C4-2B (cell line): Measurements from ENCODE around the gene MIGA1.

Source experiments
- ZFX ChIP-seq: fragments of 450-650 bp; IDR thresholded peaks from 2 replicates; pipeline ENCODE4 v1.6.1; 2017
- TF ChIP-seq, protein P1 (sequence below): fragments of 450-650 bp; conservative IDR thresholded peaks from 2 replicates; pipeline ENCODE4 v1.5.1; 2017; ENCODE audit warnings: mild to moderate bottlenecking

DNA sequence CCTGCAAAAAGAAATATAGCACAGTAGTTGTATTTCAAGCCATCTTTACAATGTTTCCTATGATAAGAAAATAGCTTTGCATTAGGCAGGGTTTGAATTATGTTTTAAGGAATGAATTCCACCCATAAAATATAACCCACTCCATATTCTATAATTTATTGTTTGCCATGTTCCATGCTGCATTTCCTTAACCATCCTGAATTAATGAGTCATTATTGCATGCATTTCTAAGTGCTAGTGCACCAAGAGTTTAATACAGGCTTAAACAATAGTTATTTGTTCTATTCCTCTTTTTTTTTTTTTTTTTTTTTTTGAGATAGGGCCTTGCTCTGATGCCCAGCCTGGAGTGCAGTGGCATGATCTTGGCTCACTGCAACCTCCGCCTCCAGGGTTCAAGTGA is 45.2 kb downstream of the MIGA1 start:
- TF ChIP-seq, protein P1, sequence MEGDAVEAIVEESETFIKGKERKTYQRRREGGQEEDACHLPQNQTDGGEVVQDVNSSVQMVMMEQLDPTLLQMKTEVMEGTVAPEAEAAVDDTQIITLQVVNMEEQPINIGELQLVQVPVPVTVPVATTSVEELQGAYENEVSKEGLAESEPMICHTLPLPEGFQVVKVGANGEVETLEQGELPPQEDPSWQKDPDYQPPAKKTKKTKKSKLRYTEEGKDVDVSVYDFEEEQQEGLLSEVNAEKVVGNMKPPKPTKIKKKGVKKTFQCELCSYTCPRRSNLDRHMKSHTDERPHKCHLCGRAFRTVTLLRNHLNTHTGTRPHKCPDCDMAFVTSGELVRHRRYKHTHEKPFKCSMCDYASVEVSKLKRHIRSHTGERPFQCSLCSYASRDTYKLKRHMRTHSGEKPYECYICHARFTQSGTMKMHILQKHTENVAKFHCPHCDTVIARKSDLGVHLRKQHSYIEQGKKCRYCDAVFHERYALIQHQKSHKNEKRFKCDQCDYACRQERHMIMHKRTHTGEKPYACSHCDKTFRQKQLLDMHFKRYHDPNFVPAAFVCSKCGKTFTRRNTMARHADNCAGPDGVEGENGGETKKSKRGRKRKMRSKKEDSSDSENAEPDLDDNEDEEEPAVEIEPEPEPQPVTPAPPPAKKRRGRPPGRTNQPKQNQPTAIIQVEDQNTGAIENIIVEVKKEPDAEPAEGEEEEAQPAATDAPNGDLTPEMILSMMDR: no peak
- no peak for TF ChIP-seq ZFX
